ENCODE data around the gene BBS1.

BBS1 gene

DNA sequence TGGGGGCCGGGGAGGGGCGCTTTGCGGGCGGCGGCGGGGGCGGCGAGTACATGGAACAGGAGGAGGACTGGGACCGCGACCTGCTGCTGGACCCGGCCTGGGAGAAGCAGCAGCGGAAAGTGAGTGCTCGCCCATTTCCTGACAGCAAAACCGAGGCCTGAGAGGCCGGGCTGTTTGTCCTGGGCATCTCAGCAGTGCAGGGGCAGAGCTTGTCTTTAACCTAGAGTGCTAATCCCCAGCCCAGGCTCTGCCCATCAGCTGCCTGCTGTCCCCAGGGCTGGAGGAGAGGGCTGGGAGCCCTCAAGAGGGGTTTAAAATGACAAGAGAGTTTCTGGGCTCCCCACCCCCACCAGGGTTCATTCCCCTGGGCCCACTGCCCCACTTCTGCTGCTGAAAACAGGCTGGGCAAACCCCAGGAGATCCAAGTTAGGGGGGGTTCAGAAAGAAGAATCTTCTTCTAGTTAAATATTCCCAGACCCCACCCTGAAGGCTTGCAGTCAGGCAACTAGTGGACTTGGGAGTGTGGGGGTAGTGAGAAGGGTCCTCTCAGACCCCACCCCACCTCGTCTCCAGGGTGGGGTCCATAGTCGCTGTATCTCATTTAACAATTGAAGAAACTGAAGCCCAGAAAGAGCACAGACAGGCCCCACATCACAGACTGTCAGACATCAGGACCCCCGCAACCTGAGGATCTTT lies 36.7 kb downstream of the BBS1 start:
- no peak overlapping the region for H3K4me2 ChIP-seq (ENCODE audit: low read length)
- TF ChIP-seq, protein P1, sequence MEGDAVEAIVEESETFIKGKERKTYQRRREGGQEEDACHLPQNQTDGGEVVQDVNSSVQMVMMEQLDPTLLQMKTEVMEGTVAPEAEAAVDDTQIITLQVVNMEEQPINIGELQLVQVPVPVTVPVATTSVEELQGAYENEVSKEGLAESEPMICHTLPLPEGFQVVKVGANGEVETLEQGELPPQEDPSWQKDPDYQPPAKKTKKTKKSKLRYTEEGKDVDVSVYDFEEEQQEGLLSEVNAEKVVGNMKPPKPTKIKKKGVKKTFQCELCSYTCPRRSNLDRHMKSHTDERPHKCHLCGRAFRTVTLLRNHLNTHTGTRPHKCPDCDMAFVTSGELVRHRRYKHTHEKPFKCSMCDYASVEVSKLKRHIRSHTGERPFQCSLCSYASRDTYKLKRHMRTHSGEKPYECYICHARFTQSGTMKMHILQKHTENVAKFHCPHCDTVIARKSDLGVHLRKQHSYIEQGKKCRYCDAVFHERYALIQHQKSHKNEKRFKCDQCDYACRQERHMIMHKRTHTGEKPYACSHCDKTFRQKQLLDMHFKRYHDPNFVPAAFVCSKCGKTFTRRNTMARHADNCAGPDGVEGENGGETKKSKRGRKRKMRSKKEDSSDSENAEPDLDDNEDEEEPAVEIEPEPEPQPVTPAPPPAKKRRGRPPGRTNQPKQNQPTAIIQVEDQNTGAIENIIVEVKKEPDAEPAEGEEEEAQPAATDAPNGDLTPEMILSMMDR (IDR thresholded peaks at IDR 0.05): no peak
- no peak overlapping the region for H3K9ac ChIP-seq

DNA sequence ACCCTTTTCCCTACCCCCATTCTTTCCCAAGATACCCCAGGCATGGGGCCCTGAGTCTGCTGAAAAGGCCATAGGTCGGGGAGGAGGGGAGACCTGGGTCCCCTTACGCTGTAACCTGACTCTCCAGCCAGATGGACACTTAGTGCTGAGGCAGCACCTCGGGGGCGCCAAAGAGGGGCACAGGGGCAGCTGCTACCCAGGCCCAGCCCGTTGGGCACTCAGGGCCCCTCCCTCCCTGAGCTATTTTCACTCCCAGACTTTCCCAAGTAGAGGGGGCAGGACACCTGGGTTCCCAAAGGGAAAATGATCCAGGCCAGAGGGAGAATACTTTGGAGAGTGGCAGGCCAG lies 37.2 kb downstream of the BBS1 start:
- H3K79me2 ChIP-seq: no peaks in the 10 kb centered on the region
- H3K4me3 ChIP-seq (ENCODE audit: low read depth, low read length): no peak overlapping the region
- no peak overlapping the region for H3K4me2 ChIP-seq (ENCODE audit: low read length)
- TF ChIP-seq, protein P1 (IDR thresholded peaks at IDR 0.05): no peak
- H2AFZ ChIP-seq: peak overlapping the region; percentile 53
- no peaks in the 10 kb centered on the region for H3K27me3 ChIP-seq (ENCODE audit: control insufficient read depth, insufficient read depth, low read length)
- no peaks in the 10 kb centered on the region for H3K36me3 ChIP-seq (ENCODE audit: control insufficient read depth, insufficient read depth, low read length)
- H3K27ac ChIP-seq: peak overlapping the region; percentile 4
- H3K4me1 ChIP-seq: peaks cover 6% of the 10 kb centered on the region
- no peak overlapping the region for H3K9ac ChIP-seq
- H3K9me3 ChIP-seq (ENCODE audit: control insufficient read depth, low read length): no peaks in the 10 kb centered on the region

More for the DNA sequence above, 36.7 kb downstream of the BBS1 start:
- no peak overlapping the region for H3K4me3 ChIP-seq (ENCODE audit: low read depth, low read length)
- no peaks in the 10 kb centered on the region for H3K36me3 ChIP-seq (ENCODE audit: control insufficient read depth, insufficient read depth, low read length)
- H2AFZ ChIP-seq: peak overlapping the region; percentile 87
- no peaks in the 10 kb centered on the region for H3K79me2 ChIP-seq
- no peaks in the 10 kb centered on the region for H3K9me3 ChIP-seq (ENCODE audit: control insufficient read depth, low read length)
- peak overlapping the region; percentile 4 for H3K27ac ChIP-seq
- no peaks in the 10 kb centered on the region for H3K27me3 ChIP-seq (ENCODE audit: control insufficient read depth, insufficient read depth, low read length)
- H3K4me1 ChIP-seq: peaks cover 6% of the 10 kb centered on the region

DNA sequence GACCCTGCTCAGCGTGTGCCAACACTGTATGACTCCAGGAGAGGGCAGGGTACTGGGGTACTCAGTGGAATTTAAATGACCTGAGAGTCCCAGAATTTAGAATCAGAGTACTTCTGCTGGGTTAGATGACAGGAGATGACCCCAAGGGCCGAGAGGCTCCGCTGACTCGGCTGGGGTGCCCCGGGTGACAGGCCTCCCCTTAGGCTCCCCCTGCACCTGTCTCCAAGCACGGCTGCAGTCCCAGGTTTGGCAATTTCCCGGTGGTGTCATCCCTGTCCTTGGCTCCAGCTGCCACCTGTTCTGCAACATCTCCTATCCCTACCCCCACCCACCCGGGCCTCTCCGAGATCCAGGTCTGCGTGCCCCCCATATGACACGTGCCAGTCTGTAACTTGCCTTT lies 37.6 kb downstream of the BBS1 start:
- no peak overlapping the region for H3K4me2 ChIP-seq (ENCODE audit: low read length)
- H3K9me3 ChIP-seq (ENCODE audit: control insufficient read depth, low read length): no peaks in the 10 kb centered on the region
- TF ChIP-seq, protein P1 (IDR thresholded peaks at IDR 0.05): no peak
- peak overlapping the region; percentile 4 for H3K27ac ChIP-seq
- H3K4me1 ChIP-seq: peaks cover 6% of the 10 kb centered on the region
- no peak overlapping the region for H3K4me3 ChIP-seq (ENCODE audit: low read depth, low read length)
- peak overlapping the region; percentile 53 for H2AFZ ChIP-seq
- no peaks in the 10 kb centered on the region for H3K36me3 ChIP-seq (ENCODE audit: control insufficient read depth, insufficient read depth, low read length)
- no peaks in the 10 kb centered on the region for H3K27me3 ChIP-seq (ENCODE audit: control insufficient read depth, insufficient read depth, low read length)
- no peak overlapping the region for H3K9ac ChIP-seq
- H3K79me2 ChIP-seq: no peaks in the 10 kb centered on the region

DNA sequence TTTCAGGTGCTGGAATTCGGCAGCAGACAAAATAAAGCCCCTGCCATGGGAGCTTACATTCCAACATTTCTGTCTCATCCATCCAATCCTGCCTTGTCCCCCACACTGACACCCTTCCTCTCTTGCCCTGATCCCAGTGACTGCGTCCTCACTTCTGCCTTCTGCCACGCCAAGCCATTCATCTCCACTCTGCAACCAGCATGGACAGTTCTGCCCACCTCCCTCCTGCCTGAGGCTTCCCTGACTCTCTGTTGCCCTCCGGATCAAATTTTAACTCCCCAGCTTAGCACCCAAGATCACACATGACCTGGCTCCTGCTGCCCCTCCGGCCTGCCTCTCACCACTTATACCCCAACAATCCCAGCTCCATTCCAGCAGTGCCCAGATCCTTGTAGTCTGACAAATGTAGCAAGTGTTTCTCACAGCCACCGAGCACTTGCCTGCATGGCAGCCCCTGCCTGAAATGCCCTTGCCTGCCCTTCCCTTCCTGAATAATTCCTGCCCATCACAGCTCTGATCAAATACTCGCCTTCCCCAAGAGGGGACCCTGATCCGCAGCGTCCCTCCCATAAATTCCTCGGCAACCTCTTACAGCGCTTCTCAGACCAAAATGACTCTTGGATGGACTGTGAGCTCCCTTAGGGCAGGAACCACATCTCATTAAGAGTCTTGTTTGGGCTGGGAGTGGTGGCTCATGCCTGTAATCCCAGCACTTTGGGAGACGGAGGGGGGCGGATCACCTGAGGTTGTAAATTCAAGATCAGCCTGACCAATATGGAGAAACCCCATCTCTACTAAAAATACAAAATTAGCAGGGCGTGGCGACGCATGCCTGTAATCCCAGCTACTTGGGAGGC lies 38.6 kb downstream of the BBS1 start:
- no peaks in the 10 kb centered on the region for H3K27me3 ChIP-seq (ENCODE audit: control insufficient read depth, insufficient read depth, low read length)
- no peak overlapping the region for H3K9ac ChIP-seq
- no peak overlapping the region for H3K4me2 ChIP-seq (ENCODE audit: low read length)
- H3K79me2 ChIP-seq: no peaks in the 10 kb centered on the region
- TF ChIP-seq, protein P1 (IDR thresholded peaks at IDR 0.05): no peak
- no peaks in the 10 kb centered on the region for H3K9me3 ChIP-seq (ENCODE audit: control insufficient read depth, low read length)
- no peak overlapping the region for H3K27ac ChIP-seq
- H2AFZ ChIP-seq: no peak overlapping the region
- peaks cover 6% of the 10 kb centered on the region for H3K4me1 ChIP-seq
- H3K36me3 ChIP-seq (ENCODE audit: control insufficient read depth, insufficient read depth, low read length): no peaks in the 10 kb centered on the region
- no peak overlapping the region for H3K4me3 ChIP-seq (ENCODE audit: low read depth, low read length)
